ENCODE data around the gene LENG1.

- no peak for TF ChIP-seq POLR2A (IDR thresholded peaks at IDR 0.05)
- TF ChIP-seq CTCF (IDR thresholded peaks at IDR 0.05), result no peak
Measured at GRCh38 chr19:54154603-54155345, 4.7 kb downstream of the LENG1 start.
